KOPT-K1 (cell line): ENCODE data around the gene IFT43.
A peak's percentile ranks its signal among the peaks of the same experiment; 100 is the strongest.

ENCODE experiments used
- H3K27ac ChIP-seq: fragments of 200-600 bp; sonication (generic); 2 replicates; pipeline ENCODE4 v1.5.1; 2016; ENCODE audit warnings: antibody characterized with exemption, mild to moderate bottlenecking, low read depth, low read length; ENCODE audit not compliant: poor library complexity, severe bottlenecking
- H3K36me3 ChIP-seq: fragments of 200-600 bp; sonication (generic); 2 replicates; pipeline ENCODE4 v1.5.1; 2017; ENCODE audit warnings: antibody characterized with exemption, mild to moderate bottlenecking, low read length, moderate library complexity; ENCODE audit not compliant: insufficient read depth
- H3K9me3 ChIP-seq: fragments of 200-600 bp; sonication (generic); 2 replicates; pipeline ENCODE4 v1.5.1; 2017; ENCODE audit warnings: antibody characterized with exemption, low read length, mild to moderate bottlenecking; ENCODE audit not compliant: insufficient read depth, poor library complexity, severe bottlenecking

Gene IFT43

GRCh38 chr14:75985618-75986438 lies at the start of gene IFT43:
Gene IFT43, plus strand, starts transcription at chr14:75985763. Its CDS starts 24 bp downstream, at chr14:75985787.
- Histone ChIP-seq H3K27ac (peak within 1 kb of the TSS; percentile 29), H3K9me3 (no peaks in the 10 kb centered on the region), H3K36me3 (no peaks in the 10 kb centered on the region)

- no peaks in the 10 kb centered on the region for H3K36me3 ChIP-seq
- H3K27ac ChIP-seq, result no peak overlapping the region
Measured at GRCh38 chr14:75939200-75939599, 46.4 kb upstream of the IFT43 start.

GRCh38 chr14:75941030-75941429 lies 44.5 kb upstream of the IFT43 start:
- no peaks in the 10 kb centered on the region for H3K9me3 ChIP-seq
- no peak overlapping the region for H3K27ac ChIP-seq
- no peaks in the 10 kb centered on the region for H3K36me3 ChIP-seq

More at GRCh38 chr14:75939200-75939599, 46.4 kb upstream of the IFT43 start:
- no peaks in the 10 kb centered on the region for H3K9me3 ChIP-seq

- H3K27ac ChIP-seq, result no peak overlapping the region
- no peaks in the 10 kb centered on the region for H3K9me3 ChIP-seq
- no peaks in the 10 kb centered on the region for H3K36me3 ChIP-seq
Measured at GRCh38 chr14:75944607-75945241, 40.8 kb upstream of the IFT43 start.

- H3K27ac ChIP-seq, result no peak overlapping the region
- H3K9me3 ChIP-seq, result no peaks in the 10 kb centered on the region
- no peaks in the 10 kb centered on the region for H3K36me3 ChIP-seq
Measured at GRCh38 chr14:75946785-75947184, 38.8 kb upstream of the IFT43 start.

GRCh38 chr14:75952489-75952888 lies 33.1 kb upstream of the IFT43 start:
- Histone ChIP-seq H3K9me3 (no peaks in the 10 kb centered on the region), H3K27ac (no peak overlapping the region), H3K36me3 (no peaks in the 10 kb centered on the region)

GRCh38 chr14:75959031-75959430 lies 26.5 kb upstream of the IFT43 start:
- no peak overlapping the region for H3K27ac ChIP-seq
- H3K36me3 ChIP-seq, result no peaks in the 10 kb centered on the region

GRCh38 chr14:75960231-75960630 lies 25.3 kb upstream of the IFT43 start:
- Histone ChIP-seq H3K27ac (no peak overlapping the region), H3K9me3 (no peaks in the 10 kb centered on the region), H3K36me3 (no peaks in the 10 kb centered on the region)

More at GRCh38 chr14:75959031-75959430, 26.5 kb upstream of the IFT43 start:
- no peaks in the 10 kb centered on the region for H3K9me3 ChIP-seq

- H3K9me3 ChIP-seq, result no peaks in the 10 kb centered on the region
- H3K36me3 ChIP-seq, result no peaks in the 10 kb centered on the region
- H3K27ac ChIP-seq, result no peak overlapping the region
Measured at GRCh38 chr14:75961662-75962061, 23.9 kb upstream of the IFT43 start.

- Histone ChIP-seq H3K9me3 (no peaks in the 10 kb centered on the region), H3K36me3 (no peaks in the 10 kb centered on the region), H3K27ac (no peak overlapping the region)
Measured at GRCh38 chr14:75967866-75968265, 17.7 kb upstream of the IFT43 start.

- Histone ChIP-seq H3K27ac (no peak overlapping the region), H3K9me3 (no peaks in the 10 kb centered on the region), H3K36me3 (no peaks in the 10 kb centered on the region)
Measured at GRCh38 chr14:75968456-75968855, 17.1 kb upstream of the IFT43 start.

- Histone ChIP-seq H3K9me3 (no peaks in the 10 kb centered on the region), H3K27ac (no peak overlapping the region), H3K36me3 (no peaks in the 10 kb centered on the region)
Measured at GRCh38 chr14:75969126-75969525, 16.4 kb upstream of the IFT43 start.

- Histone ChIP-seq H3K9me3 (no peaks in the 10 kb centered on the region), H3K36me3 (no peaks in the 10 kb centered on the region), H3K27ac (no peak overlapping the region)
Measured at GRCh38 chr14:75969891-75970290, 15.7 kb upstream of the IFT43 start.

- Histone ChIP-seq H3K9me3 (no peaks in the 10 kb centered on the region), H3K36me3 (no peaks in the 10 kb centered on the region), H3K27ac (no peak overlapping the region)
Measured at GRCh38 chr14:75970989-75971388, 14.6 kb upstream of the IFT43 start.

- Histone ChIP-seq H3K27ac (no peak overlapping the region), H3K36me3 (no peaks in the 10 kb centered on the region), H3K9me3 (no peaks in the 10 kb centered on the region)
Measured at GRCh38 chr14:75971509-75971908, 14.1 kb upstream of the IFT43 start.
